SHP77 (cell line): ENCODE measurements around the gene NT5DC2.

Source experiments
- DNase-seq, 2 experiments: peaks; one replicate each; lab custom pipeline; 2025; lab: John Stamatoyannopoulos, UW

NT5DC2 gene

DNA sequence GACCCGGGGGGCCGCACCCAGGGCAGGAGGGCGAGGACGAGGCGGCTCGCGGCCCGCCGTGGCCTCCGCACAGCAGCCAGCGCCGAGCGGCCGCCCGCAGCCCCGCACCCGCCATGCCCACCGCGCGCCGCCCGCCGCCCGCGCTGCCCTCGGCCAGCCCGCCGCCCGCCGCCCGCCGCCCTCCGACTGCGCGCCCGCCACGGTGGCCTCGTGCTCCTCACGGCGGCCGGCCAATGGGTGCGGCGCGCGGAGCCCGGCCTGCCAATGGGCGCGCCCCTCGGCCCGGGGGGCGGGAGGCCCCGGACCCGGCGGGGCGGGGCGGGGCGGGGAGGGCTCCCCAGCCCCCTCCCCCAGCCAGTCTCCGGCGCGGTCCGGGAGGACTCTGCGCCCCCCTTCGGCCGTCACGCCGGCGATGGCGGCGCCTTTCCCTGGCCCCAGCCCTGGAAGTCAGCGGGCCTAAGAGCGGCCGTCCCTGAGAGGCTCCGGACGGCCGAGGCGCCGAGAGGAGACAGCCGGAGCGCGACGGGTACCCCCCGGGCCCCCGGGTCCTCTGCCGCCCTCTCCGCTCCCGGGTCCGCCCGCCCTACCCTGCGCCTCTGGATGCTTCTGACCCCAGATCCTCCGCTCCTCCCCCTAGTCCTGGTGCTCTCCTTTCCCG lies at the start of gene NT5DC2:
NT5DC2 (minus strand) TSS at position 235 of the 658 bp plus-strand sequence; CDS start at position 115, 120 bp downstream.
- DNase-seq: peak; percentile 71 to 73

DNA sequence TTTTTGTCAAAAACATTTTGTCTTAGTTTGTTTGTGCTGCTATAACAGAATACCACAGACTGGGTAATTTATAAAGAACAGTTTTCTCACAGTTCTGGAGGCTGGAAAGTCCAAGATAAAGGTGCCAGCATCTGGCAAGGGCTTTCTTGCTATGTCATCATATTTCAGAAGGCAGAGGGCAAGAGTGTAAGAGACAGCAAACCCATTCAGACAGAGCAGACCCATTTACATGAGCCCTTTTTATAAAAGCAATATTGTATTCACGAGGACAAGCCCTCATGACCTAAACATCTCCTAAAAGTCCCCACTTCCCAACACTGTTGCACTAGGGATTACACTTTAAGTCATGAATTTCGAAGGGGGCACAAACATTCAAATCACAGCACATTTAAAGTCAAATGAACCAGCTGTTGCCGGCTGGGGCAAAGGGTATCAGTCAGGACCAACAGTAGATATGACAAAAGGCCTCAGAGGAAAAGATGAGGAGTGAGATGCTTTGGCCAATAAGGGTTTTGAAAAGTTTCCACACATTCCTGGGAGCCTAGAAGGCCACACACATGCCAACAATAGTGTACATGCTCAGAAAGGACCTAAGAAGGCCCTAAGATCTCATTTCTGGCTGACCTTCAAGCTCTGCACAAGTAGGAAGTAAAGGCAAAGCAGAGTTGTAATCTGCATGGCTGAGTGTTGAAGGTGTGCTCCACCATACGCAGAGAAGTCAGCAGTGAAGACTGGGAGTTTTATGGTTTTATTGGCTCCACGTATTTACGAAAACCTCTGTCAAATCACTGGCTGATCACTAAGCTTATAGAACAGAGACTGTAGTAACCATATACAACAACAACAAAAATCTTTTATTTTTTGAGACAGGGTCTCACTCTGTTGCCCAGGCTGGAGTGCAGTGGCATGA lies 40.7 kb upstream of the NT5DC2 start:
- DNase-seq: no peak

DNA sequence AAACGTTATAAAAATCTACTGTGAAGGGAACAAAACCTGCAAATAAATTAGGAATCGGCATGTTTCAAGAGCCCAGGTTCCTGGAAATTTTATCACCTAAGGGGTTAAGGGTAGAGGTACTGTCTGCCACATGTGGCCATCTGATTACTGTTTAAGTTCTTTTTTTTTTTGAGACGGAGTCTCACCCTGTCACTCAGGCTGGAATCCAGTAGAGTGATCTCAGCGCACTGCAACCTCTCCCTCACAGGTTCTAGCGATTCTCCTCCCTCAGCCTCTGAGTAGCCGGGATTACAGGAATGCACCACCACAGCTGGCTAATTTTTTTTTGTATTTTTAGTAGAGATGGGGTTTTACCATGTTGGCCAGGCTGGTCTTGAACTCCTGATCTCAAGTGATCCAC lies 38.6 kb upstream of the NT5DC2 start:
- no peak for DNase-seq

DNA sequence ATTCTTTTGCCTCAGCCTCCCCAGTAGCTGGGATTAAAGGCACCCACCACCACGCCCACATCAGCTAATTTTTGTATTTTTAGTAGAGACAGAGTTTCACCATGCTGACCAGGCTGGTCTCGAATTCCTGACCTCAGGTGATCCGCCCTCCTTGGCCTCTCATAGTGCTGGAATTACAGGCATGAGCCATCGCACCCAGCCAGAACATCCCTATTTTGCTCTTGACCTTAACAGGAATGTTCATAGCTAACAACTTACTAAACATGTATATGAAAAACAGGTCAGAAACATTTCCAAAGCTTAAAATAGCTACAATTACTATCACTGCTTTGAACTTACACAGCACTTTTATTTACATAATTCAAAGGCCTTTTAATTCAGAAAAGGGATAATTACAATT lies 36.4 kb upstream of the NT5DC2 start:
- no peak for DNase-seq

DNA sequence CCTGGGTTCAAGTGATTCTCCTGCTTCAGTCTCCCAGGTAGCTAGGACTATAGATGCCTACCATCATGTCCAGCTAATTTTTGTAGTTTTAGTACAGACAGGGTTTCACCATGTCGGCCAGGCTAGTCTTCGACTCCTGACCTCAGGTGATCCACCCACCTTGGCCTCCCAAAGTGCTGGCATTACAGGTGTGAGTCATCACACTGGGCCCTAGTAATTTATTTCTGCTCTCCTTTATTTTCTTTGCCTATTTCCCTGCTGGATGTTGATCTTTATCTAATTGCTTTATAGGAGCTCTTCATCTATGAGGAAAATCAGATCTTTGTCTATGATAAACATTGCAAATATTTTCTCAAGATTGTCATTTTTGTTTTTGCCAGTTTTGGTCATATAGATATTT lies 34.4 kb upstream of the NT5DC2 start:
- no peak for DNase-seq

DNA sequence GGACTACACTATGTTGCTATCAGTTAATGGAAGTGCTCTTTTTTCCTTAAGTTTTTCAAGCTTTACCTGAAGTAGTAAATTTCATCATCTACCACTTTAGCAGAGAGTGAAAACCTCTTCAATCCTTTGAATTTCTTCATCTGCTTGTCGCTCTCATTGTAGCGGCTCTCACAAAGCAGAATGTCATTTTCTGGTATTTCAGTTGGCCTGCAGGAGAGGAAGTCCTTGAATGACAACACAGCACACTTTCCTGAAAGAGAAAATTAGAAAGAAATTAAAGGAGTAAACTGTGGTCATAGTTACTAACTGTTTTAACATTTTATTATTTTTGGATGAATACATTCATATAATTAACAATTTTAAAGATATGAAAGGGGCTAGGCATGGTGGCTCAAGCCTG lies 30.3 kb upstream of the NT5DC2 start:
- DNase-seq: no peak

DNA sequence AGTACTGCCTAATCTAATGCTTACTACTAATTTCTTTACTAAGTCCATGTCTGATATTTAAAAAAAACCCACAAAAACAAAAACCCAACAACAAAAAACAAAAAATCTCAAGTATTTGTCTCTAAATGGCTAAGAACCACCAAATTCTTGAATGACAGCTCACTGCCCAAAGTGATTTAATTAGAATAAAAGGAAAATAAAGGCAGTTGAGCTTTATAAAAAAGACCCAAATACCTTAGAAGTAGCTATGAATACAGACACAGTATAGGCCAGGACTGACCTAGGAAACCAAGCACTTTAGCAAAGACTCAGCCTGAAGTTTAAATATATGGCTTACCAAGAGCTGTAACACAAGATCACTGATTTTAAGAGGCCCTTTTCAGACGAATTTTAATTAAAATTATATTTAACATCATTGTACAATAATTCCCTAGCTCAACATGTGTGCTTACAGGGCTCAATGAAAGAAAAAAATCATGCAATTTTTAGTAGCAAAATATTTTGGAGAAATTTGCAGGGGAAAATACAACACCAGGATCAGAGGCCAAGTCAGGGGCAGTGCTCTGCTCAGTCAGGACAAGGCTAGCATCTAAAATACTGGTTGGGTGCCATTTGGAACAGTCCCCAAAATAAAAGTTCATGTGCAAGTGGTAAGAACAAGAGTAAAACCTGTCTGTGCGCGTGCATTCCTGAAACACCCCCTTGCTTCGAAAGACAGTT lies 27.5 kb upstream of the NT5DC2 start:
- DNase-seq: no peak

DNA sequence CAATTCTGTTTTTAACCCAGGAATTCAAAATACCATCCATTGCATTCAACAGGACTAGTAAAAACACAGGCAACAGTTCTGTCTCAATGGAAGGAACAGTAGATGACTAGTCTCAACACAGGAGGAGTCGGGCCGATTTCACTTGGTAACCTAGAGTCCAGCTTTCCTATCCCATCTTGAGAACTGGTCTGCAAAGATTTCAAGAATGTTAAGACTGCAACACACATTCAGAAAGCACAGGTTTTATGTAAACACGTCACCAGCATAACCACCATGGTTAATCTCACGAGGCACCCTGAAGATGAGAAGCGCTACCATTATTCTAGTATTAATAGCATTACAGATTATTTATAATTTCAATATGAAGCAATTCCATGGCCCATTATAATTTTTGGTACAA lies 24.8 kb upstream of the NT5DC2 start:
- DNase-seq: no peak

DNA sequence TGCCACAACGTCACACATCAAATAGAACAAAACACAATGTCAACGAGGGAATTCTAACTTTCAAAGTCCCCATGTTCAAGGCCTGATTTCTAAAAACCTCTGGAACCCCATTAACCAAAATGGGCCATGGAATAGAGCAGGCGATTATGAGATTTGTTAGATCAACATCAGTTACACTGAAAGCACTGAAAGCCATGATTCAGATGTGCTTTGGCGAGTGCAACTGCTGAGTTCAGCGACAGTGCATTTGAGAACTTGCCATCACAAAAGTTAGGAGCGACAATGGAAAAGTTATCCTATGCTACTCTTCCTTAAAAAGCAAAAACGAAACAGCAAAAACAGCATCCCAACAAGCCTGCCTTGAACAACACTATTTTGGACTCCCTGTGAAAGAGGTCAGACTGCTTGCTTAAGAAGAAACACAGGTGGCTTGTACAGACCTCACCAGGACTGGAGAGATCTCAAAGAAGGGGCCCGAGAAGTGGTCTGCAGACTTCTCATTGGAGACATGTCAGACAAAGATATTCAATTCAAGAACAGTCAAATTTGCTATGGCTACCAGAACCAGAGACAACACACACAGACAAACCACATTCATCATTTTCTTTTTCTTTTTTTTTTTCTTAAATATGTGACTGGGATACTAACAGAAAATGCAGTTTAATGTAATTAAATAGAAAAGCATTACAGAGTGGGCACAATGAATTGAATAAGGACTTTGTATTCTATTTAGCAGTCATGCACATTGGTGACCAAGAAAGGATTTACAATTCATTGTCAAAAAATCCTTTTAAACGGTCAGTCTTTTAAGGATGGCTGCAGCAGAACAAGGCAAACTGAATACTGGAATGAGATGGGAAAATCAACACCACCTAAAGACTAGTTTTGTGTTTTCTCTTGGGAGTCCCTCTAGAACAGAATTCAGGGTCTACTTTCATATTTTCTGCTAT lies 23.6 kb upstream of the NT5DC2 start:
- no peak for DNase-seq

DNA sequence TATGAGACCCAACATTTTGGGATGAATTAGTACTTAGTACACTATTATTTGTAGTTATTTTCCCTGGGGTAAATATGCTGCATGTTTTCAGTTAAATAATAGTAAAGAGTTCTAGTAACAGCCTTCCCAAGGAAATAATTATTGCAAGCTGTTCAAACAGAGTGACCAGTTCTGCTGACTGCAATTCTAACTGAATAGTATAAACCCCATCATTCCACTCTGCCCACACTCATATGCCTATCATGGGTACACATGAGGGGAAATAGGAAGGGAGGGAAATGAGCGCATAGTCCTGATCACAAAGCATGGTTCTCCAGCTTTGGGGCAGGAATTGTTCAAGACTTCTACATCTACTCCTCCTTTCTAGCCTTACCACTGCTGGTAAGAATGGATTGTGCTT lies 21.4 kb upstream of the NT5DC2 start:
- DNase-seq: no peak

DNA sequence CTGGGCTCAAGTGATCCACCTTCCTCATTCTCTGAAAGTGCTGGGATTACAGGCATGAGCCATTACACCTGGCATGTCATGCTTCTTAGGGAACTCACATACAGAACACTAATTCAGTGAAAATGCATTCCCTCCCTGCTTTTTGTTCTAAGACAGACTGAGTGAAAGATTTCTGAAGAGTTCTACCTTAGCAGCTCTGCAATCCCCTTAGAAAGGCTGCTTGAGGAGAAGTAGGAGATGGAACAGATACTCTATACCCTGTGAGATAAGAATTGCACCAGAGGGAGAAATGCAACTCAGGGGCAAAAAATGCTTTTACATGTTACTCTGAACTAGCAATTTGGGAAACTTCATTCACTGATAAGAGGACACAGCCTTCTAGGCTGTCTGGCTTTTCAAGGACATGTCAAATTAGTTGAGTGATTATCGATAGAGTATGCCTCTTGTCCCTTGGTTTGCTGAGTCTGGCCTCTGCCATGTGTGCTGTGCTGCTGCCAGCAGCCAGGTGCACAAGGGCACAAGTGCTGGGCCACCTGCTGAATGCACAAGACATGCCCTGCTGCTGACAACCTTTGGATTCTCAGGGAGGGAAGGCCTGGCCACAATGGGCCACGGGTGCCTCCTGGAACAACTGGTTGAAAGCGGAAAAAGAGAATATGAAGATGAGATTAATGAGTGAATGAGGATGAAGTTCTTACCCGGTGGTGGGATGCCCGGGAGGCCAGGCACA lies 20.5 kb upstream of the NT5DC2 start:
- peak in 1 of 2 experiments; percentile 26 for DNase-seq

DNA sequence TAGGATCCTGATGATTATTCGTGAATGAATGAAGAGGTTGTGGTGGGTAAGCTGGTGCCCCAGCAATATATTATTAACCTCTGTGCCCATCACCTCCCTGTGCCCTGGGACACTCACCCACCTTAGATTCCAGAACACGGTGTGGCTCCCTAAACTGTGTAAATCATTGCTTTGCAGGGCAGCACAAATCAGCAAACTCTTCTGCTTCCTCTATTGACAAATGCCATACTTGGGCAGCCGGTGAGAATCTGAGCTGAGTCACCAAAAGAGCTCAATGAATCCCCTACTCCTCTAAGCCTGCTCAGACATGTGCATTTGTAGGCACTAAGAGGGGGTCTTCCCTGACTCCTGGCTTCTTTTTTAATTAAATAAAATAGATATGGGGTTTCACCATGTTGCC lies 18.4 kb upstream of the NT5DC2 start:
- DNase-seq: no peak

DNA sequence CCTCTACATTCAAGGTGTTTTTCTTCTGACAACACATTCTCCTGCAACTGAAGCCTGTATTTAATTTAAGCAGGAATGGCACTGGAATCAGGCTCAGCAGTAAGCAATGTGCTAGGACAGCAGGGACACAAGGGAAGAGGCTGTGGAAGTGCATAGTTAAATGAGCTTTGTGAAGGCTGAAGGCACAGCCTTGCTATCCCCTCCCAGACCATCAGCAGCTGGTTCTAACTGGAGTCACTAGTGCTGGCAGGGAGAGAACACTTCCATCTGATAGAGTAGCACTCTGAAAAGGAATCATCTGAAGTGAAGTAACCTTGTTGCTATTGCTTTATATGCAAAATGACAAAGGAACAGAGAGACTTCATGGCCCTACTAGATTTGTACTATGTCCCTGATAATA lies 17.5 kb upstream of the NT5DC2 start:
- DNase-seq: no peak

DNA sequence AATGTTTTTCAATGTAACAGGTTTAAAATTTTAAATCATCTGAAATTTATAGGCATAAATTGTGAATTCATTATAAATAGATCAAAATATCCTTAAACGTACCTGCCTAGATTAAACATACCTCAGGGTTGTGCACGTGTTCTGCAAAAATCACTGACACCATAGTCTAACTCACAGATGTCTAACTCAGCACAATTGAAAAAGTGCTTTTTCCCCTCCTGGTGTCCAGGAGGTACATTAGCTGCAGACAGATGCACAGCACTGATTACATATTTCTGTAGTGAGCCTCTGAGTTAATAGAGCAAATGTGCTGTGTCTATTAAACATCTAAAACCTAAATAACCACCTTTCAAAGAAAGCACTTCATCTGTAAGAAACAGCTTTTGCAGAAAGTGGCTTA lies 13.5 kb upstream of the NT5DC2 start:
- DNase-seq: no peak

DNA sequence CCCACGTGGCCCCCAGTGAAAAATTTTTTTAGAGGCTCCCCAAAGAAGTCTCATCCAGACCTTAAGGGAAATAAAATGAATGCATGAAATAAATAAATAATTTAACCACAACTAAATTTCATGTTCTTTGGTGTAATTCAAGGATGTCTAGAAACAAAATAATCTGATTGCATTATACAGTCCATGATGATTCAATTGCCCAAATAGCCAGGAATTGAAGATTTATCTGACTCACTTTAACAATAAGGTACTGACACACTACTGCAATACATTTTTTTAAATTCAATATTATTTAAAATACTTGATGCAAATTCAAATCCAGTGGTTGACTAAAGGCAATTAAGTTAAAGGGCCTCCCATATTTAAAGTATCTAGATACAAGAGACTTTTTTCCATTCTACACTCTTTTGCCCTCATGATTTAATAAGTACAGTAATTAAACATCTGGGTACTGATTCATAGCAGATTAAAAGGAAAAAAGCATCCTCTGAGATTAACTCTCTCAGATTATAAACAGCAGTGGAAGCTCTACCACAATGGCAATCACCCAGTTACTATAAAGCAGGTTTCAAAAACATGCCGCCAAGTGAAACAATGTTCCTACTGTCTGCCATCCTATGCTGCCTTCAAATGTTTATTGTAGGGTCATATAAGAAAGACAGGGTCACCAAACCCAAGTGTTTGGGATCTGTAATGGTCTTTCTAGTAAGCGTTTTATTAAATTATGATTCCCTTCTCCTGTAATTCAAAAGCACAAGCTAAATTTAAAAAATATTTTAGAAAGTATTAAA lies 12.6 kb upstream of the NT5DC2 start:
- DNase-seq: no peak

DNA sequence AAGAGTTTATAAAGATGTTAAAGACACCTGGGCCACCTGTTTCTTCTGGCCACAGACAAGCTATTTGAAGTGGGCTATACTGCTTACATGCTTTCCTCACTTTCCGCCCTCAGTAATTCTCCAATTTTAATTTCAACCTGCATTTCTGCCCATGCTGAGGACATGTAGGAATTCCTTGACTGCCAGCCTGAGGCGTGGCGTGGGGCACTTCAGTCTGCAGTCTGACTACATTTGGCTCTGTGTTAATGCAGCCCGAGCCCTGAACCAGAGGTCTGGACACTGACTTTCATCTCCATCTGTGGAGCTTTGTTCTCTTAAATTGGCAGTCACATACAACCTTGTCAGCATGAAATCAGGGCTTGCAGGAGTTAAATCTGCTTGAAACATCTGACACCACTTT lies 11.3 kb upstream of the NT5DC2 start:
- DNase-seq: no peak

DNA sequence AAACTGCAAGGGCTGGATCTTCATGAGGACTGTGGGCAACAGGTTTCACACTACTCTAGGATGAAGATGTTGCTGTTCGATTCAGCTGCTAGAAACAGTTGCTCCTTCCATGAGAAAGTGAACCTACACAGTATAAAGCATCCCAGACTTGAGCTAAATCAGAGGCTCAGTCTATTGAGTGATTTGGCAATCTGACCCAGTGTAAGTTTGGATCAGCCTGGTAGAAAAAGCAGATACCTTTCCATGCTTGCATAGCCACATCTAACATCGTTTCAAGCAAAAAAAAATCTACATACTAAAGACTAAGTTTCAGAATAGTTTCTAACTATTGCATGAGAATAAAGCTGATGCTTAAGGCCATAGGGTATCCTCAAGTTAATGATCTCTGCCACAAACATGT lies 7.4 kb upstream of the NT5DC2 start:
- DNase-seq: no peak

DNA sequence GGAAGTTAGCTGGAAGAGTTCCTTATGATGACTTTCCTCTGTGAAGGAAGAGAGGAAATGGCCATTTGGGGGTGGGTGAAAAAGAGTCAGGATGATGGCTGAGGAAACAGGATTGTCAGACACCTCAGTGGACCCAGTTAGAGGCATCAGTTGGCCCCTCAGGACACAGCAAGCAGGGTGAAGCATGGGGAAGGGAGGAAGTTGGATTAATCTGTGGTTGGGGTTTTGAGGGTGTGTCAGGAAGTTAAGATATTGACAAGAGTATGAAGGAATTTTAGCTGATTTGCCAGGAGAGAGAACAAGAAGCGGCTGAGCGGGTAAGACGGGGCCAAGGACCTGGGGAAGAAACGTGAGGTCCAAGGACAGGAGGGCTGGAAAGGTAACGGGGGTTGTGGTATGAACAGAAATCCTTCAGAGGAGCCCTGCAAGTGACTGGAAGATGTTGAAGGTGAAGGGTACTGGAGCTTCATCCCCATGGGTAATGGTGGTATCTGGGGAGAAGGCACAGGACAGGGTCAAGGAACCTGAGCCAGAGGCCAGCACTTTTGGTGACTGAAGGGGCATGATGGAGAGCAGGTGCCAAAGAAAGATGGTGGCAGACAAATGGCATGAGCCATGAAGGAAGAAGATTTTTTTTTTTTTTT lies 5.5 kb upstream of the NT5DC2 start:
- DNase-seq: no peak

DNA sequence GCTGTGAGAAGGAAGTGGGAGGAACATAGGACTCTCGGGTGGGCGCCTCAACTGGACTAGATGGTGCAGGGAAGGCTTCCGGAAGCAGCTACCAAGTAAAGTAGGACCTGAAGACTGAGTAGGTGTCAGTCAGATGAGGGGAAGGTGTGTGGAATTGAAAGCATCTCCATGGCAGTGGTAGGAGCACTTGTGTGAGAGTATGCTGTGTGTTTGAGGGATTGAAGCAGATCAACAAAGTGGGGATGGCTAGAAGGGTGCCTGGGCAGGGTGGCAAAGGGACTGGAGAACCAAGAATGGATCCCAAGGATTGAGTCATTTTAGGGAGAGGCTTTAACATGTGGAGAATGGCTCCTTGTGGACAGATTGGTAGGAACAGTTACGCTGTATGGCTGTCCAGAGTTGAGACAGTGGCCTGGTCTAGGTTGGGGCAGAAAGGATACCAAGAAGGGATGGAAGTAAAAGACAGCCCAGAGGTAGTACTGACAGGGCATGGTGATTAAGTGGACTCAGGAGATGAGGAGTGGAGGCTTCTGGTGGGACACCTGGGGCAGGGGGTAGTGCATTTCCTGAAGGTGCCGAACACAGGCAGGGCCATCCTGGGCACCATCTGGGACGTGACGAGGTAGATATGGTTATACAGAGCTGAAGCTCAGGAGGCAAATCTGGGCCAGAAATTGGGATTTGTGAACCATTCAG lies 4.2 kb upstream of the NT5DC2 start:
- DNase-seq: no peak
